HG03432 (cell line): ENCODE measurements around the gene USP34.

Source experiments
- ATAC-seq: cut with Tn5 transposase; IDR thresholded peaks from one replicate; pipeline ENCODE4 v1.9.1; 2021; ENCODE audit warnings: mild to moderate bottlenecking, moderate library complexity; ENCODE audit not compliant: unreplicated experiment

USP34 gene

DNA sequence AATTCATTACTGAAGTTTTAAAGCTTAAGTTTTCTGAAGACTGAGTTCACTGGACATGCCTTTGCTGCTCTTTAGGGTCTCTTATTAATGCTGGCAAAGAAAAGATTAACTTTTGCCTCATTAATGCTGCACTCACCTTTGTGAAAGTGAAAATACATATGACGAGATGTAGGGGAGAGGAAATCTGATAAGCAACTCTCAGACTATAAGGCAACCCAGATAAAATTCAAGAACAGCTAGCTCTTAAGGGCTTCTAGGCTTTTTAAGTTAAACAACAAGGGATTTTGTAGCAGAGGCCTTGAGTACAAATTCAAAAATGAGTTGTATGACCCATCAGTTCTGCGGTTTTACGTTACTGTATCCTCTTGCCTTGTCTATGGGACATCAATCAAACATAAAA is 143.7 kb downstream of the USP34 start:
- ATAC-seq = no peak

DNA sequence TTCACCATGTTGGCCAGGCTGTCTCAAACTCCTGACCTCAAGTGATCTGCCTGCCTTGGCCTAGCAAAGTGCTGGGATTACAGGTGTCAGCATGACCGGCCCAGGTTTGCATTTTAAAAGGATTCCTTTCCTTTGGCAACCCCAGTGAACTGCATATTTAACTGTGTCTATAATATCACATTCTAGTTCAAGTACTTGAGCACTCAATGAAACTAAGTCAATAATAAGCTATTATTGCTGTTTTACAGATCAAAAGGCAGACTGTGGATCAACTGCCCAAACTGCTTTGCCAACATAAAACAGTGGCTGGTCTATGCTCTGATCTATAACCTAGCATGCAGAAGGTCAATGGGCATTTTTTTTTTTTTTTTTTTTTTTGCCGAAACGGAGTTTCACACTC is 144.5 kb downstream of the USP34 start:
- ATAC-seq = no peak

DNA sequence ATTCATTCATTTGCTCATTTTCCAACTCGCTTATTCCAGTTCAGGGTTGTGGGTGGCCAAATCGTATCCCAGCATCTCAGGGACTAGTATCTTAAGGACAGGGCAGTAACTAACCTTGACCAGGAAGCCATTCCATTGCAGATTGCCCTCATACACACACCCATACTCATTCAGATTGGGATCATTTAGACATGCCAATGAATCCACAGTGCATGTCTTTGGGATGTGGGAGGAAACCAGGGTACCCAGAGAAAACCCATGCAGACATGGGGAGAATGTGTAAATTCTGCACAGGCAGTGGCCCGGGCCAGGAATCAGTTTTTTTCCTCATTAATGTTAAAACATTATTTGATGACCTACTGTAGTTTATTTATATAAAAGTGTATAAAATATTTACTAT is 150.7 kb downstream of the USP34 start:
- ATAC-seq = no peak

DNA sequence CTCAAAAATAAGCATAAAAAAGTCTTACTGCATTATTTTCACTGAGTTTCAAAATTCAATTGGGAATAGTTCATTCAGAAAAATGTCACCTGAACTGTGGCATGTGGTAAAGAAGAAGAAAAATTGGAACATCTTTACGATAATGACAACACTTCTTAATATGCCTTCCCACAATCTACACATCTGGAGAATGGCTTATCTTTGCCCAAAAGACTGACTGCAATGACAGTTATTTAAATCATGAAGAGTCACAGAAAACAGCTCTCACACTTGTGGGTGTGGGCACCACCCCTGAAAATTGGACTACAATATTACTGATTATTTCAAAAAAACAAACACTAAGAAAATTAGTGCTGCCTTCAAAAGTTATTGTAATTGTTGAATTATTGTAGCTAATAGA is 152.3 kb downstream of the USP34 start:
- ATAC-seq = no peak

DNA sequence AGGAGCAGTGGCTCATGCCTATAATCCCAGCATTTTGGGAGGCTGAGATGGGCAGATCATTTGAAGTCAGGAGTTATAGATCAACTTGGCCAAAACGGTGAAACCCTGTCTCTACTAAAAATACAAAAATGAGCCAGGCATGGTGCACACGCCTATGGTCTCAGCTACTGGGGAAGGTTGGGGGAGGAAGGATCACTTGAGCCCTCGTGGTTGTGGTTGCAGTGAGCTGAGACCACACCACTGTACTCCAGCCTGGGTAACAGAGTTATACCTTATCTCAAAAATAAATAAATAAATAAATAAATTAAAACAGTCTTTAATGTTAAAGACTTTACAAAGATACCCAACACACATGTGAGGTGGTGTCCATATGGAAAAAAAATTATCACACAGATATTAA is 174.9 kb downstream of the USP34 start:
- no peak for ATAC-seq

DNA sequence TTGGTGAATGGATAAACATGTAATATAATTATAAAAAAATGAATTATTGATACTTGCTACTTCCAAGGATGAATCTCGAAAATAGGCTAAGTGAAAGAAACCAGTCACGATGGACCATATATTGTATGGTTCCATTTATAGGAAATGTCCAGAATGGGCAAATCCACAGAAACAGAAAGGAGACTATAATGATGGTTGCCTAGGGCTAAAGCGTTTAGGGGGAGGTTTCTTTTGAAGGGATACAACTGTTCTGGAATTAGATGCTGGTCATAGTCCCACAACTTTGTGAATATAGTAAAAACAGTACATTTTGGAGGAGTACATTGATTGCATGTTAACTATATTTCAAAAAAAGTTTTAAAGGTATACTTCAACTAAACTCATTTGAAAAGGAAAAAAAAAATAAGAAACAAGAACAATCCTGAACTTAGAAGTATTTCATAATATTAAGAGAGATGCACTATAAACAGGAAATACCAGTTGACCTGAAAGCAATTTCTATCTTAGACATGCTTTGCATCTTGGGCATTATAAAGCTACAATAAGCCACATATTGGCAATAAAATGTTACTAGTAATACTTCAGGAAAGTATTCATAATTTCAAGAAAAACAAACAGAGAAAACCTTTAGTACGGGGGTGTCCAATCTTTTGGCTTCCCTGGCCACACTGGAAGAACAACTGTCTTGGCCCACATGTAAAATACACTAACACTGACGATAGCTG is 178.9 kb downstream of the USP34 start:
- ATAC-seq = no peak

DNA sequence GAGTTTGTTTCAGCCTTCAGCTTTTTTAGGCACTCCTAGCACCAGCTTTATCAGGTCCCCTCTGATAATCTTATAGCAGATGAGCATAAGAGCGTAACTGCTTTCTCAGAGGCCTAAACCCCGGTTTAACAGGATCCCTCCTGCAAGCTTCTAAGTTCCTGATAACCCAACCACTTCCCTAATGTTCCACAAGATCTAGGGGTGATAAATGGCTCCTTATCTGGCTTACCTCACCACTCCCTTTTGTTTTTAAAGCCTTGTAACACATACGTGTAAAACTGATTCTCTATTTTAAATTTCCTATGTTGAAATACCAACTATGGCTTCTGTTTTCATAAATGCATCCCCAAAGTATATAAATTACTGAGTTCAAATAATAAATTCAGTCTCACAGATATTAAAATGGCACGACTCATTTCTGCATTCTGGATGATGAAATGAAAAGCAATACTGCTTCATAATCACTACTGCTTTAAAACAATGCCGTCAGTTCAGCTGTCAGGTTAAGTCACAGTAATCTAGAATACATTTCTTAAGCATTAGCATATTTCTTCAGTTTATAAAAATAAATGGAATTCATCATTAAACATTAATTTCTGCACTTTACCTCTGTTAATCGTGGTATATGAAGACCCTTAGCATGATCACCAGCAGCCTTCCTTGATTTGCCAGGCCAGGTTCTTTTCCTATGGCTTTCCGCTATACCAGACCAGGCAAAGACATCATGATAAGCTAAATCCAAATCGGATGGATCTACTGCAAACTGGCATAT is 182.6 kb downstream of the USP34 start:
- no peak for ATAC-seq

DNA sequence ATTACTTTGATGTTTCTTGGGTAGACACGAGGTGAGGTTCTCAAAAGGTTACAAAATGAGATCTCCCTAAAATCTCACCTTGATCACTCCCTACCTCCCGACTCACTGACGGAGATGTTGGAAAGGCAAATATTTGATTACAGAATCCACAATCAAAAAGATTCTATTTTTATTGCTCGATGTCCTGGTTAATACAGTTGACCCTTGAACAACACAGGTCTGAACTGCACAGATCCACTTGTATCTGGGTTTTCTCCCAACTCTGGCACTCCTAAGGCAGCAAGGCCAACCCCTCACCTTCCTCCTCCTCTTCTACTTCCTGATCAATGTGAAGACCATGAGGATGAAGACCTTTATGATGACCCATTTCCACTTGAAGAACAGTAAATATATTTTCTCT is 183.6 kb downstream of the USP34 start:
- ATAC-seq = no peak

DNA sequence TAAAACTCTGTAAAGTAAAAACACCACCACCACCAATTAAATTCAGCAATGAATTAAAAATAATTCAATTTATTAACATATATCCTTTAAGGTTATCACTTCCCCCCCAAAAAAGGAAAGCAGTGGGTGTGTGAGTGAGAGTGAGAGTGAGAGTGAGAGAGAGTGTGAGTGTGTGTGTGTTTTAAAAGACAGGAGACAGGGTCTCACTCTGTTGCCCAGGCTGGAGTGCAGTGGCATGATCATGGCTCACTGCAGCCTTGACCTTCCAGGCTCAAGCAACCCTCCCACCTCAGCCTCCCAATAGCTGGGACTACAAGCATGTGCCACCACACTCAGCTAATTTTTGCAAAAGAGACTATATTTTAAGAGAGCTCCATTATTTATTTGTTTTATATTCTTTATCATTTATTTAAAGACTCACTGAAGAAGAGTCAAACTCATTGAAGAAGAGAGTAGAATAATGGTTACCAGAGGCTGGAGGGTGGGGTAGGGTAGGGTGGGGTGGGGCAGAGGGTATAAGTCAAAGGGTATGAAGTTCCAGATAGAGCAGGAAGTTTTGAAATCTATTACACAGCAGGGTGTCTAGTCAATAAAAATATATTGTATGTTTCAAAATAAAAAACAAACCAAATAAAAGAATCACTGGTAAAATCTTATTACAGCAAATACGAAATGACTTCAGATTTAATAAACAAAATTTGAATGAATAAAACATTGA is 187.3 kb downstream of the USP34 start:
- no peak for ATAC-seq

DNA sequence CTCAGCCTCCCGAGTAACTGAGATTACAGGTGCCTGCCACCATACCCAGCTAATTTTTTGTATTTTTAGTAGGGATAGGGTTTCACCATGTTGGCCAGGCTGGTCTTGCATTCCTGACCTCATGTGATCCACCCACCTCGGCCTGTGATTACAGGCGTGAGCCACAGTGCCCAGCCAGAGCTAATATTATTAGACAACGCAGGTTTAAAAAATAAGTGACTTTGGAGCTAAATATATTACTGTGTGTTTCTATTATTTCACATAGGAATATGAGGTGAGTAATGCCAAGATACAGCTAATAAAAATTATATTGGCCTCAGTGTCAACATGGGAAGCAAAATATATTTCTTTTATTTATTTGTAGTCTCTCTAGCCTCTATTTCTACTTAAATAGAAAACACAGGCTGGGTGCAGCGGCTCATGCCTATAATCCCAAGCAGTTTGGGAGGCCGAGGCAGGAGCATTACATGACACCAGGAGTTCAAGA is 188.7 kb downstream of the USP34 start:
- no peak for ATAC-seq

DNA sequence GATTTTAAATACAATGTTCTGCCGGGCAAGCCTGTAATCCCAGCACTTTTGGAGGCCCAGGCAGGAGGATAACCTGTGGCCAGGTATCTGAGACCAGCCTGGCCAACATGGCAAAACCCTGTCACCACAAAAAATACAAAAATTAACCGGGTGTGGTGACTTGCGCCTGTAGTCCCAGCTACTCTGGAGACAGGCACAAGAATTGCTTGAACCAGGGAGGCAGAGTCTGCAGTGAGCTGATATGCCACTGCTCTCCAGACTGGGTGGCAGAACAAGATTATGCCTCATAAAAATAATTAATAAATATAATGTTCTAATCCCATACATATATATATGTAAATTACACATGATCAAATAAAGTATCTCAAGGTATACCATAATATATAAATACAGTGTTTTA is 189.6 kb downstream of the USP34 start:
- ATAC-seq = no peak

DNA sequence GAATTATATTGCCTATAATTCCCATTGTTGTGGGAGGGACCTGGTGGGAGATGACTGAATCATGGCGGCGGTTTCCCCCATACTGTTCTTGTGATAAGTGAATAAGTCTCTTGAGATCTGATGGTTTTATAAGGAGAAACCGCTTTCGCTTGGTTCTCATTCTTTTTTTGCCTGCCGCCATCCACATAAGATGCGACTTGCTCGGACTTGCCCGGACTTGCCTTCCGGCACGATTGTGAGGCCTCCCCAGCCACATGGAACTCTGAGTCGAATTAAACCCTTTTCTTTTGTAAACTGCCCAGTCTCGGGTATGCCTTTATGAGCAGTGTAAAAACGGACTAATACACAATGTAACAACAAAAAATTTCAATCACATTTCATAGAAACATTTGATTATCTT is 193.1 kb downstream of the USP34 start:
- ATAC-seq = no peak

DNA sequence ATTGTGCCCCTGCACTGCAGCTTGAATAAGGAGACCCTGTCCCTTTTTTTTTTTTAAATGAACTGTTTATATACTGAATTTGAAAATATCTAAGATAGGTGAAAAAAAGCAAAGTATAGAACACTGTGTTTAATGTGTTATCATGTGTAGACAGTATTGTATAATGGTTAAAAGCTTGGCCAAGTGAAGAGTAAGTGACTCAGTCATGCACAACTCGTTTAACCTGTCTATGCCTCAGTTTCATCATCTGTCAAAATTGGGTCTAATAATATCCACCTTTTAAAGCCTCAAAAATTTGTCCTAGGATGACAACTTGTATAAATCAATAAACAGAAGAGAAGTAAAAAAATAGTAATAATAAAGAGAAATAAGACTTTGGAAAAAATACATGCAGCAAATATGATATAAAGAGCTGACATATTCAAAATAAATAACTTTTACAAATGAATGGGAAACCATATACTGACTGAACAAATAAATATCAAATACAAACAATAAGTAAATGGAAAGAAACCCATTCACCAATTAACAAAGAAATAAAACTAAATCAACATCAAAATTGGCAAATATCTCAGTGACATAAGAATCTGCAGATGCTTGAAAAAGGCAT is 195.2 kb downstream of the USP34 start:
- no peak for ATAC-seq

DNA sequence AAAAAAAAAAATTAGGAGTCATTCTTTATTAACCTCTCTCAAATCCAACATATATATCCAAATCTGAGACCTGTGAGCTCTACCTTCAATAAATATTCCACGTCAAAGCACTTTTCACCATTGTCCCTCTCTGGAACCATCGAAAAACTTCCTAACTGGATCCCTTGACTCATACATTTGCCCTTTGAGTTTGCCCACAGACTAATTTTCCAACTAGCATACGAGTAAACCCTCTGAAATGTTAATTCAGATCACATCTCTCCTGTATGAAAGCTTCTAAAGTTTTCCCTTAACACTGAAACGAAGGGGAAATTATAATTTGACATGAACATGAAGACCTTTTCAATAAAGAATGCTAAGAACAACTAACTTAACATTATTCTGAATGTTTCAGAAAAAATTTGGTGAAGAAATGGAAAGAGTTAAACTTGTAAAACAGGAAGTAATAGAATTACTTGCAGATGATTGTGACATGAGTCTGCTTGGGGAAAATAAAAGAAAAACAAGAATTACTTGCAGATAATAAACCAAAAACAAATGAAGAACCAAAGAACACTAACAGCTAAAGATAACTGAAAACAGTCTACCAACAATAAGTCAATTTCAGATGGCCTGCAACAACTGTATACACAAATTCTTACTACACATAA is 198.3 kb downstream of the USP34 start:
- no peak for ATAC-seq

DNA sequence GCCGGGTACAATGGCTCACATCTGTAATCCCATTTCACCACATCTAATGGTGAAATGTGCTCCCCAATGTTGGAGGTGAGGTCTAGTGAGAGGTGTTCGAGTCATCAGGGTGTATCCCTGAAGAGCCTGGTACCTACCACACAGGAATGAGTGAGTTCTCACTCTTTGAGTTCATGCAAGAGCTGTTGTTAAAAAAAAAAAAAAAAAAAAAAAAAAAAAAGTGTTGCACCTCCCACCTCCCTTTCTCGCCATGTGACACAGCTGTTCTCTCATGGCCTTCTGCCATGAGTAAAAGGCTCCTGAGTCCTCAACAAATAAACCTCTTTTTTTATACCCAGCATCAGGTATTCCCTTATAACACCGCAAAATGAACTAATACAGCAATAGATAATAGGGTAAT is 202.6 kb downstream of the USP34 start:
- ATAC-seq = no peak

DNA sequence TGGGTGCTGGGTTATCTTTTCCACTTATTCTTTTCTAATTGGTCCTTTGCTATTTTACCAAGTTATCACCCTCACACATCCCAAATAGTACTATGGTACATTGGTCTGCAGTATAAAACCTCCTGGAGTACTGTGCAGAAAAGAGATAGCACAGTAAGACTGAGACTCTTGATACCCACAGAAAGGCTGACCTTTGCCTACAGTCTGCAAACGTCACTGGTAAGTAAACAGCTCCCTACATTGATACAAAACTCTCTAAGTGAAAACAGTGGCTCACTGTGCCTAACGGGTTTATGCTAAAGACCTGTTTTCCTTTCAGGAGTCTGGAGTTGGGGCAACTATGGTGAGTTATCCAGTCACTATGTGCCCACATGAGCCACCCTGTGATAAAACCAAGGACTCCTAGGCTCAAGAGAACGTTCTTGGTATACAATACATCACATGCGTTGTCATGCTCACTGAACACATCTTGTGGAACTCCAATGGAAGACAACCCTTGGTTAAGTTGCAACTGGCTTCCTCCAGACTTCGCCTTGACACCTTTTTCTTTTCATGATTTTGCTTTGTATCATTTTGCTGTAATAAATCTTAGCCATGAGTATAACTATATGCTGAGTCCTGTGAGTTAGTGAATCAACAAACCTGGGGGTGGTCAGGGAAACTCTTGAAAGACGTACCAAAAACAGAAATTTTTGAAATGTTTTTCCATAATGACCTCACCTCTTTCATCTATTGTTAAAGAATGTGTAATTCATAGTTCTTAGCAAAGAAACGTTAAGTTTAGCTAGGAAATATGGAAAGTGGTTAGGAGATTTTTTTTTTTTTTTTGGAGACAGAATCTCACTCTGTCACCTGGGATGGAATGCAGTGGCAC is 204.0 kb downstream of the USP34 start:
- no peak for ATAC-seq

DNA sequence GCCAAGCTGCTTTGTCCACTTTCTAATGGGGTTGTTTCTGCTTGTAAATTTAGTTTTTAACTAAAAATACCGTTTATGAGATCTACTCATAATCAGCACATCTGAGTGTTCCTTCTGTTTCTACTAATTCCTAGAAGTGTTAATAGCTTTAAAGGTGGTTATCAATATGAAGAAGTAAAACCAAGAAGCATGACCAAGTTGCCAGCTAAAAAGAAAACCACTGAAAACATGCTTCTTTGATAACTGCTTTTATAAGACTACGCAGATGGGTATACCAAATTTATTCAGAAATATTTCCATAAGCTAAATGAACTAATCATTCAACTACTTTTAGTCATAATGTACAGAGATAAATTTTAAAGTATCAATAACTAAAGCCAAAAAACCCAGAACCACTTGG is 207.1 kb downstream of the USP34 start:
- no peak for ATAC-seq

DNA sequence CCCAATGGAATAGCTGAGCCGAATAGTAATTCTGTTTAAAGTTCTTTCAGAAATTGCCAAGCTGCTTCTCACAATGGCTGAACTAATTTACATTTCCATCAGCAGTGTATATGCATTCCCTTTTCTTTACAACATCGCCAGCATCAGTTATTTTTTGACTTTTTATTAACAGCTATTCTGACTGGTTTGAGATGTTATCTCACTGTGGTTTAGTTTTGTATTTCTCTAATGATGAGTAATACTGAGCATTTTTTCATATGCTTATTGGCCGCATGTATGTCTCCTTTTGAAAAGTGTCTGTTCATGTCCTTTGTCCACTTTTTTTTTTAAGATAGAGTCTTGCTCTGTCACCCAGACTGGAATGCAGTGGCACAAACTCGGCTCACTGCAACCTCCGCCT is 208.2 kb downstream of the USP34 start:
- no peak for ATAC-seq

DNA sequence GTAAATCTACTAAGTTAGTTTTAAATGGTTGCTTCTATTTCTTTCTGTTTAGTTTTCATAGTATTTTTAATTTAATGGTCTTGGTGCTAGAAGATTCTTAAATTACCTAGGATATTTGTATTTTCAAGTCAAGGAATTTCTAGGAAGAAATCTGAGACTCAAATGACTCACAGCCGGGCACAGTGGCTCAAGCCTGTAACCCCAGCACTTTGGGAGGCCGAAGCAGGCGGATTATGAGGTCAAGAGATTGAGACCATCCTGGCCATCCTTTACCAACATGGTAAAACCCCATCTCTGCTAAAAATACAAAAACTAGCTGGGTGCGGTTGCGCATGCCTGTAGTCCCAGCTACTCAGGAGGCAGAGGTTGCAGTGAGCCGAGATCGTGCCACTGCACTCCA is 213.4 kb downstream of the USP34 start:
- ATAC-seq = no peak
